Ramos (cell line): ENCODE data around the gene MFAP4.

ENCODE experiments used
- in situ Hi-C: fragments of 300-500 bp; cut with MboI; formaldehyde crosslinking; loops from one replicate; pipeline ENCODE4 v1.14.3; 2022; ENCODE audit warnings: low sequenced_read_pairs; ENCODE audit not compliant: unreplicated experiment

Gene MFAP4

GRCh38 chr17:19372866-19373504 lies 14.0 kb downstream of the MFAP4 start:
- in situ Hi-C loops: no loop called here

DNA sequence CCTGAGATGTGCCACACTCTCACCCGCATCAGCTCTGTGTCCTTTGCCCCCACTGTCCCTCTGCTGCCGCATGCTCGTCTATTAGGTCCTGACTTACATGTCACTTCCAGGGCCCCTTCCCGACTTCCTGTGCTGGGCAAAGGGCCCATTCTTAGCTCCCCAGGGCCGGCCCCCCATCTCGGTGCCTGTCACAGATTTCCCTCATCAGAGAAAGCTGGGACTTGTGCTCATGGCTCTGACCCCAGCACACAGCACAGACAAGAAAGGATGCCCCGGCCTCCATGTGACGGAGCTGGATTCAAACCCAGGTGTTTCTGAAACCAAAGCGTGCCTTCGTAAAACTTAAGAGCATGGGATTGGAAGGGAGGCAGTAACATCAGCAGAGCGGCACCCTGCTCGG lies 14.6 kb downstream of the MFAP4 start:
- in situ Hi-C loops: no loop called here

- in situ Hi-C loops: no loop called here
Observed at GRCh38 chr17:19372011-19372370, 15.0 kb downstream of the MFAP4 start.

GRCh38 chr17:19371259-19372010 lies 15.6 kb downstream of the MFAP4 start:
- in situ Hi-C loops: no loop called here

DNA sequence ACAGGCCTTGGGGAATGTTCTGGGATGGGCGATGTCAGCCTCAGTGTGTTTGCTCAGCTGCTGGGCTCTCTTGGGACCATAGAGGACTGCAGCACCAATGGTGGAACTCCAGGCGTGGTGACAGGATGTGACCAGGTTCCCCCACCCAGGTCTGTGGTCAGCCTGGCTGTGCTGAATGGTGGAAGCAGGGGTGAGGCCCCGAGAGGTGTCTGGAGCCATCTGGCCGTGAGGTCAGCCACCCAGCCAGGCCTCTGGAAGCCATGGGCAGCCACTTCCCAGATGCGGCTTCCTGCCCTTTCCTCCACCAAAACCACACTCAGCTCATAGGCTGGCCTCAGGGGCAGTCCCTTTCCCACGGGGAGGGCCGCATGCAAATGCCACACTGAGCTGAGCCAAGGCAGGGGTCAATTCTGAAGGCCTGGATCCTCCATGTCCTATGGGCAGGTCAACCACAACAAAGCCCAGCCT lies 16.5 kb downstream of the MFAP4 start:
- in situ Hi-C loops: no loop called here

GRCh38 chr17:19369846-19370492 lies 17.0 kb downstream of the MFAP4 start:
- in situ Hi-C loops: loop anchor here (10.0 kb wide), 2 partner anchors 85 to 395 kb away; no protein-coding TSS in a partner anchor

DNA sequence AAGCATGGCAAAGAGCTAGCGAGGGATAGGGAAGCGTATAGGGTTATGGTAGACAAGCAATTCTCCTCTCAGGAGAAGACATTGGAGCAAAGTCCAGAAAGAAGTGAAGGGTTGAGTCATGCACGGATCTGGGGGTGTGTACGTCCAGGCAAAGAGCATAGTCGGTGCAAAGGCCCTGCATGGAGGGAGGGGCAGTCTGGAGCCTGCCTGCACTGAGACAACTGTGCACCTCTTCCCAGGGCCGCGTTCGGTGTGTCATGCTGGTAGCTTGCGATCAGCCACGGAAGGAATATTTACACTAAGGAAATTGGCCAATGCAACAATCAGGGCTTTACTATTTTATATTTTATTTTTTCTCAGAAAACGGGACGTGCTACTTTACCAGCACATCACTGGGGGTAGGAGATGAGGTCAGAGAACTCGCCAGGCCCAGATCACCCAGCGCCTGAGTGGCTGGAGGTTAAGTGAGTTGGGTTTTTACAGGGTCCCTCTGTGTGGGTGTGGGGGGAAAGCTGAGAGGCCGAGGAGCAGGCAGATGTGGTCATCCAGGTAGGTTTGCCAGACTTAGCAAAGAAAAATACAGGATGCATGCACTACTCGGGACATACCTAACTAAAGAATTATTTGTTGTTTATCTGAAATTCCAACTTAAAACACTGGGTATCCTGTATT lies 17.7 kb downstream of the MFAP4 start:
- in situ Hi-C loops: loop anchor here (10.0 kb wide), 2 partner anchors 86 to 396 kb away; no protein-coding TSS in a partner anchor

DNA sequence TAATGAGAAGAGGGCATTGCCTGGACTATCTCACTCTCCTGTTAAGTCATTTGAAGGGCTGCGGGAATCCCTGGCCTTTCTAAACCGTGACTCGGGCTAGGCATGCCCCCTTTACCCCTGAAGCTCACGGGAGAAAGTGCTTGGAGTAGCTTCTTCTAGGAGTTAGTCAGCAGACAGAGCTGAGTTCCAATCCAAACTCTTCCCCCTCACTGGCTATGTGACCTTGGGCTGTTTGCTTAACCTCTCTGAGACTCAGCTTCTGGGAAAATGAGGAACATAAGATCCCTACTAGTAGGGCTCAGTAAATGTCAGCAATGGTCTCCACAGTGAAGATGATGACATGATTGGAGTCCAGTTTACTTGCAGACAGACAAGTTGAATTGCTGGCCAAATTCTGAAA lies 18.8 kb downstream of the MFAP4 start:
- in situ Hi-C loops: loop anchor here (10.0 kb wide), 2 partner anchors 87 to 397 kb away; no protein-coding TSS in a partner anchor

DNA sequence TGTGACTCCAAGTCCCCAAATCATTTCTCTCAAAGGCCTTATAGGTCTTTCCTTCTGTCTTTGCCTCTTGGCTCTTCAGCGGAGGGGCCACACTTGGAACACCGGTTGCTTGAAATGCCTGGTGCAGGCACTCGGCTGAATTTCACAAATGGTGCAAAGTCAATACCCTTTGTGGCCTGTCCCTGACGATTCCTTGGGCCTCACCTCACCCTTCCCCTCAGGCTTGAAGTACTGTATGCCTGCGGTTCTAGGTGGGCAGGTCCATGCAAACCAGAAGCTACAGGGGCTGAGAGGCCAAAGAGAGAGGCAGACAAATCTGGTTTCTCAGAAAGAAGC lies 20.4 kb downstream of the MFAP4 start:
- in situ Hi-C loops: loop anchor here (10.0 kb wide), 2 partner anchors 88 to 398 kb away; no protein-coding TSS in a partner anchor

GRCh38 chr17:19365833-19366636 lies 21.0 kb downstream of the MFAP4 start:
- in situ Hi-C loops: loop anchor here (10.0 kb wide), 2 partner anchors 89 to 399 kb away; no protein-coding TSS in a partner anchor

- in situ Hi-C loops: loop anchor here (10.0 kb wide), 2 partner anchors 89 to 399 kb away; no protein-coding TSS in a partner anchor
Observed at GRCh38 chr17:19365499-19365817, 21.5 kb downstream of the MFAP4 start.

- in situ Hi-C loops: loop anchor here (10.0 kb wide), 2 partner anchors 90 to 400 kb away; no protein-coding TSS in a partner anchor
Observed at GRCh38 chr17:19364699-19365498, 22.1 kb downstream of the MFAP4 start.

- in situ Hi-C loops: loop anchor here (10.0 kb wide), 2 partner anchors 91 to 401 kb away; no protein-coding TSS in a partner anchor
Observed at GRCh38 chr17:19363460-19364035, 23.4 kb downstream of the MFAP4 start.

GRCh38 chr17:19363114-19363438 lies 23.9 kb downstream of the MFAP4 start:
- in situ Hi-C loops: loop anchor here (10.0 kb wide), 2 partner anchors 92 to 402 kb away; no protein-coding TSS in a partner anchor

DNA sequence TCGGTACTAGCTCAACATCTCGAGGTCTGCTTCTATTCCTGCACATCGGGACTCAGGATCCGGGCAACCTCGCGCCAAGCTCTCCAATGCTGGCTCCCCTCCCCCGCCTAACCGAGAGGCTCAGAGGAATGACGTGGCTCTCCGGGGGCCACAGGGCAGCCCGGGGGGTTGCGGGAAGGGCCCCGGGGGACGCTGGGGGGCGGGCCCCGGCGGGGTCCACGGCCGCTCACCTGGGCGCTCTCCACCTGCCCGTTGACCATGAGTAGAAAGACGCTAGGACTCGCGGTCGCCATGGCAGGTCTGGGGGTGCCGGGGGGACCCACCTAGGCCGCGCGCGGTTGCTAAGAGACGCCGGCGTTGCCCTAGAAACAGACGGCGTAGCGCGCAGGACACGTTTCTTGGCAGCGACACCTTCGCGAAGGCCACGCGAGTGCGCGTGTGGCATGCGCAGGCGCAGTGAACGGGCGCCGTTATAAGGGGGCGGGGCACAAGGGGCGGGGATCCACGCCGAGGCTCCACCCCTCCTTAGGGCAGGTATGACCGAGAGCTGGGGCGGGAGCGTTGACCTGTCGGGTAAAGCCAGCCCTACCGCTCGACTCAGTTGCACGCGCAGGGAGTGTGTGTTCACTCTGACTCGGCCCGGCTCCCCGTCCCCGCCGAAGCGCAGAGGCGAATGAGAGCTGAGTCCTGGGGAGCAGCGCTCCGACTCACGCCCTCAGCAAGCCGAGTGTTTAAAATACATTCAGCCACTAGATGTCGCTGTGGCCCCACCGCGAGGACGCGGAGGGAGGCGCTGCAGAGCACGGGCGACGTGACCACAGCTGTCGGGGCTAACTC lies 24.5 kb downstream of the MFAP4 start, which contains the start of gene B9D1:
B9D1 (minus strand) TSS at position 447 of the 837 bp plus-strand sequence; CDS start at position 293, 154 bp downstream.
- in situ Hi-C loops: loop anchor here (10.0 kb wide), 2 partner anchors 92 to 402 kb away; no protein-coding TSS in a partner anchor

- in situ Hi-C loops: loop anchor here (10.0 kb wide), 2 partner anchors 93 to 403 kb away; no protein-coding TSS in a partner anchor
Observed at GRCh38 chr17:19361944-19362276, 25.1 kb downstream of the MFAP4 start.

GRCh38 chr17:19361326-19361725 lies 25.7 kb downstream of the MFAP4 start:
- in situ Hi-C loops: loop anchor here (10.0 kb wide), 2 partner anchors 93 to 403 kb away; no protein-coding TSS in a partner anchor
